SK-N-SH (cell line): ENCODE measurements around the gene CDC34.

Experiments used
- CTCF ChIP-seq: fragments of 200-600 bp; sonication (generic); IDR thresholded peaks from 2 replicates; pipeline ENCODE4 v1.6.1; 2017; ENCODE audit warnings: antibody characterized with exemption, mild to moderate bottlenecking, moderate library complexity
- EP300 ChIP-seq, 2 experiments: IDR thresholded peaks; 2 replicates each; pipeline versions ENCODE4 v1.4.0 to v1.6.1; 2012; ENCODE audit warnings: borderline replicate concordance in 1 of 2, low read depth in 1 of 2, low read length in 1 of 2
- FOXJ3 ChIP-seq: sonication (generic); formaldehyde crosslinking; IDR thresholded peaks from 2 replicates; pipeline ENCODE4 v1.5.1; 2020; ENCODE audit warnings: mild to moderate bottlenecking, missing genetic modification reagents
- GABPA ChIP-seq: IDR thresholded peaks from 2 replicates; pipeline ENCODE4 v1.4.0; 2012; ENCODE audit warnings: low read depth, mild to moderate bottlenecking
- IRF3 ChIP-seq: fragments of 150-350 bp; IDR thresholded peaks from 2 replicates; pipeline ENCODE4 v1.6.1; 2016; ENCODE audit warnings: mild to moderate bottlenecking, low read depth, low read length
- JUND ChIP-seq: IDR thresholded peaks from 2 replicates; pipeline ENCODE4 v1.4.0; 2012
- MXI1 ChIP-seq: IDR thresholded peaks from 2 replicates; pipeline ENCODE4 v1.6.1; 2012; ENCODE audit warnings: mild to moderate bottlenecking, low read depth, low read length, improper control_type of control experiment
- PBX3 ChIP-seq: IDR thresholded peaks from 2 replicates; pipeline ENCODE4; 2012
- POLR2AphosphoS5 ChIP-seq: IDR thresholded peaks from 2 replicates; pipeline ENCODE4 v1.6.1; 2012; ENCODE audit warnings: low read depth, low read length
- SIN3A ChIP-seq: IDR thresholded peaks from 2 replicates; pipeline ENCODE4 v1.6.1; 2012; ENCODE audit warnings: low read depth, mild to moderate bottlenecking, low read length, moderate library complexity, borderline replicate concordance
- SMC3 ChIP-seq: IDR thresholded peaks from 2 replicates; pipeline ENCODE4 v1.6.1; 2012; ENCODE audit warnings: low read depth, low read length, improper control_type of control experiment
- TEAD4 ChIP-seq: IDR thresholded peaks from 2 replicates; pipeline ENCODE4 v1.4.0; 2012; ENCODE audit warnings: mild to moderate bottlenecking, borderline replicate concordance; ENCODE audit not compliant: insufficient read depth
- TF ChIP-seq, protein P1 (sequence below): IDR thresholded peaks from 2 replicates; pipeline ENCODE4 v1.4.0; 2012; ENCODE audit warnings: low read depth
- TF ChIP-seq, protein P2 (sequence below): IDR thresholded peaks from 2 replicates; pipeline ENCODE4 v1.6.1; 2012; ENCODE audit warnings: mild to moderate bottlenecking, low read depth, low read length, moderate library complexity

GRCh38 chr19:566844-567243, 35.3 kb downstream of the CDC34 start:
- TF ChIP-seq CTCF (no peak), POLR2AphosphoS5 (no peak), PBX3 (no peak), EP300 (IDR thresholded peaks at IDR 0.05; ENCODE audit: borderline replicate concordance in 1 of 2, low read depth in 1 of 2, low read length in 1 of 2) (no peak), GABPA (no peak), IRF3 (no peak), SMC3 (no peak), SIN3A (no peak), TEAD4 (no peak), MXI1 (no peak), FOXJ3 (CRISPR knock-in tag) (no peak), JUND (no peak)
- TF ChIP-seq, protein P1, sequence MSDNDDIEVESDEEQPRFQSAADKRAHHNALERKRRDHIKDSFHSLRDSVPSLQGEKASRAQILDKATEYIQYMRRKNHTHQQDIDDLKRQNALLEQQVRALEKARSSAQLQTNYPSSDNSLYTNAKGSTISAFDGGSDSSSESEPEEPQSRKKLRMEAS: no peak
- TF ChIP-seq, protein P2, sequence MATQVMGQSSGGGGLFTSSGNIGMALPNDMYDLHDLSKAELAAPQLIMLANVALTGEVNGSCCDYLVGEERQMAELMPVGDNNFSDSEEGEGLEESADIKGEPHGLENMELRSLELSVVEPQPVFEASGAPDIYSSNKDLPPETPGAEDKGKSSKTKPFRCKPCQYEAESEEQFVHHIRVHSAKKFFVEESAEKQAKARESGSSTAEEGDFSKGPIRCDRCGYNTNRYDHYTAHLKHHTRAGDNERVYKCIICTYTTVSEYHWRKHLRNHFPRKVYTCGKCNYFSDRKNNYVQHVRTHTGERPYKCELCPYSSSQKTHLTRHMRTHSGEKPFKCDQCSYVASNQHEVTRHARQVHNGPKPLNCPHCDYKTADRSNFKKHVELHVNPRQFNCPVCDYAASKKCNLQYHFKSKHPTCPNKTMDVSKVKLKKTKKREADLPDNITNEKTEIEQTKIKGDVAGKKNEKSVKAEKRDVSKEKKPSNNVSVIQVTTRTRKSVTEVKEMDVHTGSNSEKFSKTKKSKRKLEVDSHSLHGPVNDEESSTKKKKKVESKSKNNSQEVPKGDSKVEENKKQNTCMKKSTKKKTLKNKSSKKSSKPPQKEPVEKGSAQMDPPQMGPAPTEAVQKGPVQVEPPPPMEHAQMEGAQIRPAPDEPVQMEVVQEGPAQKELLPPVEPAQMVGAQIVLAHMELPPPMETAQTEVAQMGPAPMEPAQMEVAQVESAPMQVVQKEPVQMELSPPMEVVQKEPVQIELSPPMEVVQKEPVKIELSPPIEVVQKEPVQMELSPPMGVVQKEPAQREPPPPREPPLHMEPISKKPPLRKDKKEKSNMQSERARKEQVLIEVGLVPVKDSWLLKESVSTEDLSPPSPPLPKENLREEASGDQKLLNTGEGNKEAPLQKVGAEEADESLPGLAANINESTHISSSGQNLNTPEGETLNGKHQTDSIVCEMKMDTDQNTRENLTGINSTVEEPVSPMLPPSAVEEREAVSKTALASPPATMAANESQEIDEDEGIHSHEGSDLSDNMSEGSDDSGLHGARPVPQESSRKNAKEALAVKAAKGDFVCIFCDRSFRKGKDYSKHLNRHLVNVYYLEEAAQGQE: no peak
